ENCODE results near the gene GTPBP2.
"Not testable (repeated sequence)": the region's sequence is repeated elsewhere in the genome, so short reads cannot be mapped to it uniquely, and the experiment has no call there.

Gene GTPBP2

DNA sequence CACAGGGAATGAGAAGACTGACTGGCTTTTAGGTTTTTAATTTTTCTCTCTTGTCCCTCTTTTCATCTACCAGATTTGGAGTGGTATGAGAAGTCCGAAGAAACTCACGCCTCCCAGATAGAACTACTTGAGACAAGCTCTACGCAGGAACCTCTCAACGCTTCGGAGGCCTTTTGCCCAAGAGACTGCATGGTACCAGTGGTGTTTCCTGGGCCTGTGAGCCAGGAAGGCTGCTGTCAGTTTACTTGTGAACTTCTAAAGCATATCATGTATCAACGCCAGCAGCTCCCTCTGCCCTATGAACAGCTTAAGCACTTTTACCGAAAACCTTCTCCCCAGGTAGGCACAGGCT, 7.2 kb upstream of the GTPBP2 start:
- TF ChIP-seq, protein P1, sequence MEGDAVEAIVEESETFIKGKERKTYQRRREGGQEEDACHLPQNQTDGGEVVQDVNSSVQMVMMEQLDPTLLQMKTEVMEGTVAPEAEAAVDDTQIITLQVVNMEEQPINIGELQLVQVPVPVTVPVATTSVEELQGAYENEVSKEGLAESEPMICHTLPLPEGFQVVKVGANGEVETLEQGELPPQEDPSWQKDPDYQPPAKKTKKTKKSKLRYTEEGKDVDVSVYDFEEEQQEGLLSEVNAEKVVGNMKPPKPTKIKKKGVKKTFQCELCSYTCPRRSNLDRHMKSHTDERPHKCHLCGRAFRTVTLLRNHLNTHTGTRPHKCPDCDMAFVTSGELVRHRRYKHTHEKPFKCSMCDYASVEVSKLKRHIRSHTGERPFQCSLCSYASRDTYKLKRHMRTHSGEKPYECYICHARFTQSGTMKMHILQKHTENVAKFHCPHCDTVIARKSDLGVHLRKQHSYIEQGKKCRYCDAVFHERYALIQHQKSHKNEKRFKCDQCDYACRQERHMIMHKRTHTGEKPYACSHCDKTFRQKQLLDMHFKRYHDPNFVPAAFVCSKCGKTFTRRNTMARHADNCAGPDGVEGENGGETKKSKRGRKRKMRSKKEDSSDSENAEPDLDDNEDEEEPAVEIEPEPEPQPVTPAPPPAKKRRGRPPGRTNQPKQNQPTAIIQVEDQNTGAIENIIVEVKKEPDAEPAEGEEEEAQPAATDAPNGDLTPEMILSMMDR (IDR thresholded peaks at IDR 0.05; ENCODE audit: insufficient read depth, low read length, poor library complexity, severe bottlenecking), result no peak
- Histone ChIP-seq H3K36me3 (ENCODE audit: control insufficient read depth, insufficient read depth, low read length) (peaks cover 10% of the 10 kb centered on the region), H3K27me3 (replicated peaks; ENCODE audit: control insufficient read depth, insufficient read depth, low read length) (no peaks in the 10 kb centered on the region), H3K4me3 (replicated peaks; ENCODE audit: low read depth, low read length) (peak overlapping the region; percentile 94)
- DNase-seq (ENCODE audit: extremely low read depth, insufficient read length), result no peak

DNA sequence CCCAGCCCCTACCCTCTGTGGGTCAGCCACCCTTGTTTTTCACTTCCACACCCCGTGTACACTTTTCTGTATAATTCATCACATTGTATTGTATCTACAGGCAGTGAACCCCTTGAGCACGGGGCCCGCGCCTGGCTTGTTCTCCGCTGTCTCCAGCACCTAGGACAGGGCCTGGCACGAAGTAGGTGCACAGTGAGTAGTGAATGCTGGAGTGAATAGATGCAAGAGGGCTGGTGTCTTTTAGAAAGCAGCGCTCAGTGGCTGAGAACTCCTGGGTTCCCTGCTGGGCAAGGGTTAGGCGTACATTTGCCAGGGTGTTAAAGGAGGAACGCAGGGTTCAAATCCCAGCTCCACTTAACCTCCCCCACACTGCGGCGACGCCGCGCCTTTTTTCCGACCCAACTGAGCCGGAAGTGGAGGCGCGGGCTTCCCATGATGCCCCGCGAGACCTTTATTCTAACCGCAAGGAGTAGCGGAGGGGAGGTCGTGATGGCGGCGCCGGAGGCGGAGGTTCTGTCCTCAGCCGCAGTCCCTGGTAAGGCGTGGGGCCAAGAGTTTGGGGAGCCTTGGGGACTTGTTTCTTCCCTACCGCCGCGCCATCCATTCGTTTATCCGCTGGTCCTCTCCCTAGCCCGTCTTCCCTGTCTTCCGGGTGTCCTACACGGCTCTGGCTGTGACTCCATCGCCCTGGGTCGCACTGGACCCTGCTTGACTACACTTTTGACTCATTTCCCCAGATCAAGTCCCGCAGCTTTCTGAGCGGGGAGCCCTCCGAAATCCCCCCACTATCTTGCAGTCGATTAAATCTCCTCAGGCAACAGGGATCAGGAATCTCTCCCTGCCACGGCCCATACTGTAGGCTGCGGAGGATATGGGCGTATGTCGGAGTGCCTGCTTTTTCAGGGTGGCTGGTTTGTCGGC, 6.6 kb upstream of the GTPBP2 start, which contains the start of gene MAD2L1BP:
MAD2L1BP (plus strand) TSS at position 454 of the 921 bp plus-strand sequence; CDS start at position 490, 36 bp downstream.
- TF ChIP-seq, protein P1 (IDR thresholded peaks at IDR 0.05; ENCODE audit: insufficient read depth, low read length, poor library complexity, severe bottlenecking), result no peak
- peak; percentile 86 for DNase-seq (ENCODE audit: extremely low read depth, insufficient read length)
- H3K4me3 ChIP-seq (replicated peaks; ENCODE audit: low read depth, low read length), result peak within 1 kb of the TSS; percentile 94
- H3K36me3 ChIP-seq (ENCODE audit: control insufficient read depth, insufficient read depth, low read length), result peaks cover 10% of the 10 kb centered on the region
- H3K27me3 ChIP-seq (replicated peaks; ENCODE audit: control insufficient read depth, insufficient read depth, low read length), result no peaks in the 10 kb centered on the region

- Histone ChIP-seq H3K36me3 (ENCODE audit: control insufficient read depth, insufficient read depth, low read length) (peaks cover 3% of the 10 kb centered on the region), H3K4me3 (replicated peaks; ENCODE audit: low read depth, low read length) (no peak overlapping the region), H3K27me3 (replicated peaks; ENCODE audit: control insufficient read depth, insufficient read depth, low read length) (no peaks in the 10 kb centered on the region)
- DNase-seq (ENCODE audit: extremely low read depth, insufficient read length), result no peak
- TF ChIP-seq, protein P1 (IDR thresholded peaks at IDR 0.05; ENCODE audit: insufficient read depth, low read length, poor library complexity, severe bottlenecking), result no peak
Observed at GRCh38 chr6:43634702-43635303, 5.7 kb upstream of the GTPBP2 start.

GRCh38 chr6:43633002-43633401, 3.9 kb upstream of the GTPBP2 start:
- not testable (repeated sequence) for H3K4me3 ChIP-seq (replicated peaks; ENCODE audit: low read depth, low read length); H3K36me3 ChIP-seq (ENCODE audit: control insufficient read depth, insufficient read depth, low read length); DNase-seq (ENCODE audit: extremely low read depth, insufficient read length); H3K27me3 ChIP-seq (replicated peaks; ENCODE audit: control insufficient read depth, insufficient read depth, low read length)

- TF ChIP-seq, protein P1 (IDR thresholded peaks at IDR 0.05; ENCODE audit: insufficient read depth, low read length, poor library complexity, severe bottlenecking), result no peak
- H3K27me3 ChIP-seq (replicated peaks; ENCODE audit: control insufficient read depth, insufficient read depth, low read length), result no peaks in the 10 kb centered on the region
- no peak for DNase-seq (ENCODE audit: extremely low read depth, insufficient read length)
- H3K4me3 ChIP-seq (replicated peaks; ENCODE audit: low read depth, low read length), result no peak overlapping the region
- peaks cover 2% of the 10 kb centered on the region for H3K36me3 ChIP-seq (ENCODE audit: control insufficient read depth, insufficient read depth, low read length)
Observed at GRCh38 chr6:43630980-43631619, 2.0 kb upstream of the GTPBP2 start.
